A673 (cell line): ENCODE results near the gene MYRIP. TPM values are rescaled to one million over a fixed set of nuclear protein-coding genes. Genes with fewer than 3 reads are reported as not detected.

Experiments
- BruUV-seq: library from RNA; stranded (reverse); fragments of 400-500 nt; replicated peaks from 2 replicates; lab custom pipeline; 2021; lab: Mats Ljungman, UMichigan
- CTCF ChIA-PET: fragments of 300-600 bp; sonication (Branson Sonifier 250); formaldehyde crosslinking; loops from one replicate; lab custom pipeline; 2022; ENCODE audit warnings: antibody characterized with exemption; lab: Charles Lee
- POLR2A ChIA-PET: fragments of 300-600 bp; sonication (Branson Sonifier 250); formaldehyde crosslinking; loops from one replicate; lab custom pipeline; 2022; ENCODE audit warnings: antibody characterized with exemption; ENCODE audit not compliant: low non-redundant PET; lab: Charles Lee
- DNase-seq: peaks from one replicate; pipeline ENCODE4 v3.0.0-alpha.2; 2015; ENCODE audit warnings: low spot score
- H3K27ac ChIP-seq: fragments of 200-600 bp; sonication (generic); 2 replicates; pipeline ENCODE4 v1.5.1; 2016; ENCODE audit warnings: mixed run types, low read depth, mild to moderate bottlenecking, mixed read lengths, antibody characterized with exemption, low read length; ENCODE audit not compliant: poor library complexity, severe bottlenecking
- H3K27me3 ChIP-seq: fragments of 200-600 bp; sonication (generic); replicated peaks from 2 replicates; pipeline ENCODE4 v1.6.1; 2017; ENCODE audit warnings: mixed run types, low read depth, mild to moderate bottlenecking, mixed read lengths, antibody characterized with exemption, low read length; ENCODE audit not compliant: insufficient read depth, poor library complexity
- H3K36me3 ChIP-seq: fragments of 200-600 bp; sonication (generic); 2 replicates; pipeline ENCODE4 v1.6.1; 2016; ENCODE audit warnings: mixed run types, mild to moderate bottlenecking, mixed read lengths, antibody characterized with exemption, low read length; ENCODE audit not compliant: insufficient read depth, poor library complexity, severe bottlenecking
- H3K4me1 ChIP-seq: fragments of 200-600 bp; sonication (generic); 2 replicates; pipeline ENCODE4 v1.6.1; 2017; ENCODE audit warnings: mixed run types, mild to moderate bottlenecking, mixed read lengths, antibody characterized with exemption, low read length; ENCODE audit not compliant: insufficient read depth, poor library complexity, severe bottlenecking
- H3K4me3 ChIP-seq: fragments of 200-600 bp; sonication (generic); 2 replicates; pipeline ENCODE4 v1.5.1; 2016; ENCODE audit warnings: low read depth, mixed run types, mild to moderate bottlenecking, mixed read lengths, low read length; ENCODE audit not compliant: poor library complexity, severe bottlenecking
- H3K9me3 ChIP-seq: fragments of 200-600 bp; sonication (generic); 2 replicates; pipeline ENCODE4 v1.6.1; 2016; ENCODE audit warnings: mixed run types, low read depth, mild to moderate bottlenecking, mixed read lengths, antibody characterized with exemption, low read length; ENCODE audit not compliant: poor library complexity, severe bottlenecking
- CTCF ChIP-seq: fragments of 300-800, 200-600 bp; sonication (generic); conservative IDR thresholded peaks from 2 replicates; pipeline ENCODE4 v1.5.1; 2017; ENCODE audit warnings: low read depth, mild to moderate bottlenecking, antibody characterized with exemption, low read length, moderate library complexity, mixed read lengths
- EZH2 ChIP-seq: fragments of 200-600 bp; sonication (generic); IDR thresholded peaks from 2 replicates; pipeline ENCODE4 v1.6.1; 2017; ENCODE audit warnings: borderline replicate concordance, low read depth, mild to moderate bottlenecking, mixed read lengths, antibody characterized with exemption, low read length; ENCODE audit not compliant: poor library complexity, severe bottlenecking
- intact Hi-C: fragments of 100-400 bp; cut with micrococcal nuclease; formaldehyde crosslinking; loops from one replicate; pipeline ENCODE4 v1.10.0; 2022; ENCODE audit not compliant: unreplicated experiment
- total RNA-seq: library from RNA; stranded (reverse); gene quantifications from 2 replicates; pipeline ENCODE4 v1.2.3, GENCODE V29; 2021

The MYRIP gene
- total RNA-seq, 1 experiment from 2014 or later: not detected

GRCh38 chr3:39977058-39977794 lies 167.8 kb downstream of the MYRIP start:
- CTCF ChIA-PET: no interaction called here
- Histone ChIP-seq H3K4me1 (no peaks in the 10 kb centered on the region), H3K27me3 (no peaks in the 10 kb centered on the region), H3K36me3 (no peaks in the 10 kb centered on the region), H3K4me3 (no peak overlapping the region), H3K27ac (no peak overlapping the region), H3K9me3 (no peaks in the 10 kb centered on the region)
- intact Hi-C loops: no loop called here
- no TSS peak for BruUV-seq
- no peak for DNase-seq
- TF ChIP-seq EZH2: no peak
- no peak for TF ChIP-seq CTCF
- POLR2A ChIA-PET: no interaction called here

GRCh38 chr3:39978308-39978707 lies 168.9 kb downstream of the MYRIP start:
- no peaks in the 10 kb centered on the region for H3K36me3 ChIP-seq
- DNase-seq: no peak
- no peak overlapping the region for H3K27ac ChIP-seq
- no peak overlapping the region for H3K4me3 ChIP-seq
- intact Hi-C loops: no loop called here
- H3K4me1 ChIP-seq: no peaks in the 10 kb centered on the region
- BruUV-seq: no TSS peak
- H3K27me3 ChIP-seq: no peaks in the 10 kb centered on the region
- ChIA-PET POLR2A (no interaction called here), CTCF (no interaction called here)
- TF ChIP-seq CTCF (no peak), EZH2 (no peak)
- no peaks in the 10 kb centered on the region for H3K9me3 ChIP-seq

GRCh38 chr3:39980058-39980457 lies 170.6 kb downstream of the MYRIP start:
- Histone ChIP-seq H3K27ac (no peak overlapping the region), H3K4me1 (no peaks in the 10 kb centered on the region), H3K4me3 (no peak overlapping the region), H3K27me3 (no peaks in the 10 kb centered on the region), H3K9me3 (no peaks in the 10 kb centered on the region), H3K36me3 (no peaks in the 10 kb centered on the region)
- intact Hi-C loops: no loop called here
- TF ChIP-seq EZH2 (no peak), CTCF (no peak)
- BruUV-seq: no TSS peak
- ChIA-PET POLR2A (no interaction called here), CTCF (no interaction called here)
- no peak for DNase-seq
